Activated naive CD8-positive, alpha-beta T cell (primary cell): ENCODE measurements around the gene LPAR1.
"Not testable (repeated sequence)": the region's sequence is repeated elsewhere in the genome, so short reads cannot be mapped to it uniquely, and the experiment has no call there.

ENCODE experiments used
- H3K27ac Mint-ChIP-seq: one replicate; pipeline ENCODE4 v1.8.0; 2021; ENCODE audit warnings: mixed read lengths
- H3K27me3 Mint-ChIP-seq: one replicate; pipeline ENCODE4 v1.8.0; 2021; ENCODE audit warnings: mixed read lengths
- H3K36me3 Mint-ChIP-seq: one replicate; pipeline ENCODE4 v1.8.0; 2021; ENCODE audit warnings: mixed read lengths
- H3K4me1 Mint-ChIP-seq: one replicate; pipeline ENCODE4 v1.8.0; 2021; ENCODE audit warnings: low read depth, mixed read lengths
- H3K4me3 Mint-ChIP-seq: one replicate; pipeline ENCODE4 v1.8.0; 2021; ENCODE audit warnings: mild to moderate bottlenecking, mixed read lengths
- H3K9me3 Mint-ChIP-seq: one replicate; pipeline ENCODE4 v1.8.0; 2021; ENCODE audit warnings: low read depth, mixed read lengths

LPAR1 gene

GRCh38 chr9:110842169-110842568 is 196.1 kb downstream of the LPAR1 start:
- Mint-ChIP-seq H3K9me3 (peaks cover 4% of the 10 kb centered on the region), H3K4me1 (no peaks in the 10 kb centered on the region), H3K4me3 (no peak overlapping the region), H3K27me3 (peaks cover 1% of the 10 kb centered on the region), H3K27ac (no peak overlapping the region), H3K36me3 (no peaks in the 10 kb centered on the region)

DNA sequence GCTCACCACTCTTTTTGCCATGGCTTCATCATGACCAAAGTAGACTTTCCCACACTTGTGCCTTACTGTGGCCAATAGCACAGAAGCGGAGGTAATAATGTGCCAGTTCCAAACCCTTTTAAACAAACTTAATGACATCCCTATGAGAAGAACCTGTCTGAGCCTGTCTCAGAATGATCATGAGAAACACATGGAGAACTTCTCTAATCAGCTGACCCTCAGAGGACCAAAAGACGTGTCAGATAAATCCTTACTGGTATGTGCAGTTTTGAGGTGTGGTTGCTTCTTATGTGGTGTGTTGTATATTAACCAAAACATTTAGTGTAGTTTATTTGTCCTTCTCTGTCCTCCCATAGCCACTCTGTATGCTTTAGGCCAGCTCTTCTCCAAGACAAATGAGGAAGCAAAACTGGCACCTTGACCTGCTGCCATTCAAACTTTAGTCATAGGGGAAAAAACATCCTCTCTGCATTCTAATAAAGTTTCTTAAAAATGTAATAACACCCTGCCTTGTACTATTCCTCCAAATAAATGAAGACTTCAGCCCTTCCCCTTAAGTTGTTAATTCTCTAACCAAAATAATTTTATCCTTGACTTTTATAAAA is 200.8 kb downstream of the LPAR1 start:
- no peaks in the 10 kb centered on the region for H3K36me3 Mint-ChIP-seq
- no peak overlapping the region for H3K4me3 Mint-ChIP-seq
- no peaks in the 10 kb centered on the region for H3K4me1 Mint-ChIP-seq
- no peaks in the 10 kb centered on the region for H3K27me3 Mint-ChIP-seq
- peaks cover 7% of the 10 kb centered on the region for H3K9me3 Mint-ChIP-seq
- H3K27ac Mint-ChIP-seq = no peak overlapping the region

DNA sequence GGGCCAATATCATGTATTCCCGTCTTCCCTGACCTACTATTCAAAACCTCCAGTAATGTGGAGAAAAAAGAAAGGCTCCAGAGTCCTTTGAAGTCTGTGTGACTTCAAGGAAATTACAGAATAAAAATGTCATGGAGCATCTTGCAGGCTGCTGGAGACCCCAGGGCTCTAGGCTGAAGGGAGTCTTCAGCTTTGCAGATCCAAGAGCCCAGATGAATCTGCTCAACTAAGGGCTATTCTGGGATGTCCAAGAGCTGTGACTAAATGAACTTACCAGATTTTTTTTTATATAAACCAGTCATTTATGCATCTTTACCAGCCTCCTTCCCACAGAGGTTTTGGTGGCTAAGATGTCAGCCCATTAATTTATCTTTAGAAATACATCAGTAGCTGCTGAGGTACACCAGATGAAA is 202.4 kb downstream of the LPAR1 start:
- no peak overlapping the region for H3K27ac Mint-ChIP-seq
- no peaks in the 10 kb centered on the region for H3K4me1 Mint-ChIP-seq
- H3K36me3 Mint-ChIP-seq = no peaks in the 10 kb centered on the region
- H3K9me3 Mint-ChIP-seq = peaks cover 7% of the 10 kb centered on the region
- H3K4me3 Mint-ChIP-seq = no peak overlapping the region
- no peaks in the 10 kb centered on the region for H3K27me3 Mint-ChIP-seq

GRCh38 chr9:110835404-110835803 is 202.9 kb downstream of the LPAR1 start:
- Mint-ChIP-seq H3K27me3 (no peaks in the 10 kb centered on the region), H3K4me3 (no peak overlapping the region), H3K27ac (no peak overlapping the region), H3K36me3 (no peaks in the 10 kb centered on the region), H3K4me1 (no peaks in the 10 kb centered on the region), H3K9me3 (peaks cover 4% of the 10 kb centered on the region)

DNA sequence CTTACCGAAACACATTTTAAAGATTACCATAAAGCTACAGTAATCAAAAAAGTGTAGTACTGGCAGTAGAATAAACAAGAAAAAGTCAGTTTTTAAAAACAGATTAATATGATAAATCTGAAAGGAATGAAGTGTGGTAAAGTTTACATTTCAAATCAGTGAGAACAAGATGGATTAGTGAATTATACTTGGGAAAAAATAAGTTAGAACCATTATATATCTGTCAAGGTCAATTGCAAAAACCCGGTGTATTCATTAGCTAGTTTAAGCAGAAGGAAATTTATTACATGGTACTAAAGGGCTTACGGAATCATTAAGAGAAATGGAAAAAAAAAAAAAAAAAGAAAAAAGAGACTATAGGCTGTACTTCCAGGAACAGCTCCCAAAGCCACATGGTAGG is 205.3 kb downstream of the LPAR1 start:
- no peak overlapping the region for H3K27ac Mint-ChIP-seq
- H3K4me3 Mint-ChIP-seq = no peak overlapping the region
- H3K4me1 Mint-ChIP-seq = no peaks in the 10 kb centered on the region
- peaks cover 3% of the 10 kb centered on the region for H3K9me3 Mint-ChIP-seq
- H3K27me3 Mint-ChIP-seq = peaks cover 3% of the 10 kb centered on the region
- no peaks in the 10 kb centered on the region for H3K36me3 Mint-ChIP-seq

GRCh38 chr9:110830495-110830894 is 207.8 kb downstream of the LPAR1 start:
- peaks cover 3% of the 10 kb centered on the region for H3K27me3 Mint-ChIP-seq

GRCh38 chr9:110828264-110828663 is 210.0 kb downstream of the LPAR1 start:
- peaks cover 3% of the 10 kb centered on the region for H3K27me3 Mint-ChIP-seq
- H3K4me1 Mint-ChIP-seq = no peaks in the 10 kb centered on the region
- no peaks in the 10 kb centered on the region for H3K36me3 Mint-ChIP-seq
- H3K4me3 Mint-ChIP-seq = no peak overlapping the region
- no peak overlapping the region for H3K27ac Mint-ChIP-seq
- H3K9me3 Mint-ChIP-seq = peaks cover 8% of the 10 kb centered on the region

More at GRCh38 chr9:110830495-110830894, 207.8 kb downstream of the LPAR1 start:
- Mint-ChIP-seq H3K4me1 (no peaks in the 10 kb centered on the region), H3K4me3 (no peak overlapping the region), H3K27ac (no peak overlapping the region), H3K9me3 (no peaks in the 10 kb centered on the region), H3K36me3 (no peaks in the 10 kb centered on the region)

GRCh38 chr9:110826400-110826799 is 211.9 kb downstream of the LPAR1 start:
- H3K4me1 Mint-ChIP-seq, H3K36me3 Mint-ChIP-seq, H3K27ac Mint-ChIP-seq, H3K9me3 Mint-ChIP-seq, H3K4me3 Mint-ChIP-seq, H3K27me3 Mint-ChIP-seq: not testable (repeated sequence)

GRCh38 chr9:110825950-110826349 is 212.3 kb downstream of the LPAR1 start:
- Mint-ChIP-seq H3K27ac (no peak overlapping the region), H3K9me3 (peaks cover 8% of the 10 kb centered on the region), H3K27me3 (peaks cover 3% of the 10 kb centered on the region), H3K4me1 (no peaks in the 10 kb centered on the region), H3K36me3 (no peaks in the 10 kb centered on the region), H3K4me3 (no peak overlapping the region)

DNA sequence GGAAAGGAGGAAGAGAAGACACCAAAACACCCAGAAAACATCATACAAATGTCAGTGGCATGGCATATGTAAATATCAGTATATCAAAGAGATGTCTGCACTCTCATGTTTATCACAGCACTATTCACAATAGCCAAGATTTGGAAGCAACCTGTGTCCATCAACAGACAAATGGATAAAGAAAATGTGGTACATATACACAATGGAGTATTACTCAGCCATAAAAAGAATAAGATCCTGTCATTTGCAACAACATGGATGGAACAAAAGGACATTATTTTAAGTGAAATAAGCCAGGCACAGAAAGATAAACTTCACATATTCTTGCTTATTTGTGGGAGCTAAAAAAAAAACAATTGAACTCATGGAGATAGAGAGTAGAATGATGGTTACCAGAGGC is 213.1 kb downstream of the LPAR1 start:
- H3K4me1 Mint-ChIP-seq, H3K4me3 Mint-ChIP-seq, H3K36me3 Mint-ChIP-seq, H3K27ac Mint-ChIP-seq, H3K9me3 Mint-ChIP-seq, H3K27me3 Mint-ChIP-seq: not testable (repeated sequence)
